A172 (cell line): ENCODE results near the gene PSMC6. TPM values are rescaled to one million over a fixed set of nuclear protein-coding genes. Genes with fewer than 3 reads are reported as not detected.
"Not testable (repeated sequence)": the region's sequence is repeated elsewhere in the genome, so short reads cannot be mapped to it uniquely, and the experiment has no call there.

Source experiments
- DNase-seq: peaks from one replicate; pipeline ENCODE4 v3.0.0-alpha.2; 2015; ENCODE audit warnings: low spot score
- total RNA-seq: library from RNA; depleted of rRNA; stranded (reverse); fragments of >200 nt; shearing (Covaris generic); gene quantifications from 2 replicates; pipeline ENCODE4 v1.2.3, GENCODE V29; 2014

Gene PSMC6
- total RNA-seq, 1 experiment from 2014 or later = 171 TPM

GRCh38 chr14:52716155-52716554 lies 9.2 kb downstream of the PSMC6 start:
- DNase-seq = no peak

- DNase-seq = no peak
These were observed 16.7 kb downstream of the PSMC6 start for GRCh38 chr14:52723514-52724359.

GRCh38 chr14:52724360-52724644 lies 17.3 kb downstream of the PSMC6 start:
- no peak for DNase-seq

- DNase-seq = not testable (repeated sequence)
These were observed 20.5 kb downstream of the PSMC6 start for GRCh38 chr14:52727509-52727908.

GRCh38 chr14:52729035-52729434 lies 22.0 kb downstream of the PSMC6 start:
- not testable (repeated sequence) for DNase-seq

- no peak for DNase-seq
These were observed 22.6 kb downstream of the PSMC6 start for GRCh38 chr14:52729585-52729924.

- peak; percentile 90 for DNase-seq
These were observed 23.1 kb downstream of the PSMC6 start, which contains the start of gene STYX for GRCh38 chr14:52729925-52730708. Gene STYX (plus strand): TSS chr14:52730166. CDS start chr14:52730475, 309 bp downstream.

- peak; percentile 4 for DNase-seq
These were observed 23.7 kb downstream of the PSMC6 start for GRCh38 chr14:52730709-52731111.

- DNase-seq = no peak
These were observed 26.8 kb downstream of the PSMC6 start for GRCh38 chr14:52733824-52734223.

GRCh38 chr14:52735921-52736489 lies 29.0 kb downstream of the PSMC6 start:
- no peak for DNase-seq

- no peak for DNase-seq
These were observed 31.4 kb downstream of the PSMC6 start for GRCh38 chr14:52738409-52738808.

- no peak for DNase-seq
These were observed 33.8 kb downstream of the PSMC6 start for GRCh38 chr14:52740751-52741150.

GRCh38 chr14:52741865-52742264 lies 34.9 kb downstream of the PSMC6 start:
- DNase-seq = no peak

GRCh38 chr14:52748647-52749292 lies 41.8 kb downstream of the PSMC6 start:
- DNase-seq = no peak

- DNase-seq = no peak
These were observed 48.8 kb downstream of the PSMC6 start for GRCh38 chr14:52755607-52756316.

- DNase-seq = no peak
These were observed 52.1 kb downstream of the PSMC6 start for GRCh38 chr14:52759145-52759544.

GRCh38 chr14:52762923-52763322 lies 55.9 kb downstream of the PSMC6 start:
- DNase-seq = not testable (repeated sequence)

- no peak for DNase-seq
These were observed 60.2 kb downstream of the PSMC6 start for GRCh38 chr14:52767058-52767833.

GRCh38 chr14:52769887-52770286 lies 62.9 kb downstream of the PSMC6 start:
- DNase-seq = no peak

GRCh38 chr14:52776816-52777215 lies 69.8 kb downstream of the PSMC6 start:
- no peak for DNase-seq
